Measurements from ENCODE around the gene TMUB2.

Gene TMUB2

DNA sequence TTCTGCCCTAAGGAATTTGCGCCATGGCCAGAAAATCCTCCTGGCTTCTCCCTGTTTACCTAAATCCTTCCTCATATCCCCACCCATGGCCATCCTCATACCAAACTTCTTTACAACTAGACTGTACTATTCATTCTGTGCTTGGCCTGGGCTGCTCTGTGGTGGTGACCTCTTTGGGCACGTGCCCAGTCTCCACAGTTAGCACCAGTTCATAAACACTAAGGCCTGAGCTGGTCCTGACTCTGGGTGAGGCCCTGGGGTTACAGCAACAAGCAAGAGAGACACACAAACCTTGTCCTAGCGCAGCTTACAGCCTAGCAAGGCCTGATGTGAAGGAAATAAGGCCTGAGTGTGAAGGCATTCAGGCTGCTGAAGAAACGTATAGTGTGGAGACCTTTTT, 16.0 kb downstream of the TMUB2 start:
- Histone ChIP-seq H3K4me1 (ENCODE audit: control insufficient read depth in 1 of 2, insufficient read depth in 1 of 2, low read depth in 1 of 2, low read length in 1 of 2) (peaks cover 32 to 39% of the 10 kb centered on the region in 2 experiments), H3K27me3 (no peaks in the 10 kb centered on the region), H3K36me3 (peaks cover 20% of the 10 kb centered on the region), H3K4me3 (ENCODE audit: low read depth in 1 of 2, low read length in 1 of 2) (no peak overlapping the region), H3K27ac (no peak overlapping the region), H3K9me3 (no peaks in the 10 kb centered on the region)
- no peak for TF ChIP-seq CTCF (IDR thresholded peaks at IDR 0.05)

DNA sequence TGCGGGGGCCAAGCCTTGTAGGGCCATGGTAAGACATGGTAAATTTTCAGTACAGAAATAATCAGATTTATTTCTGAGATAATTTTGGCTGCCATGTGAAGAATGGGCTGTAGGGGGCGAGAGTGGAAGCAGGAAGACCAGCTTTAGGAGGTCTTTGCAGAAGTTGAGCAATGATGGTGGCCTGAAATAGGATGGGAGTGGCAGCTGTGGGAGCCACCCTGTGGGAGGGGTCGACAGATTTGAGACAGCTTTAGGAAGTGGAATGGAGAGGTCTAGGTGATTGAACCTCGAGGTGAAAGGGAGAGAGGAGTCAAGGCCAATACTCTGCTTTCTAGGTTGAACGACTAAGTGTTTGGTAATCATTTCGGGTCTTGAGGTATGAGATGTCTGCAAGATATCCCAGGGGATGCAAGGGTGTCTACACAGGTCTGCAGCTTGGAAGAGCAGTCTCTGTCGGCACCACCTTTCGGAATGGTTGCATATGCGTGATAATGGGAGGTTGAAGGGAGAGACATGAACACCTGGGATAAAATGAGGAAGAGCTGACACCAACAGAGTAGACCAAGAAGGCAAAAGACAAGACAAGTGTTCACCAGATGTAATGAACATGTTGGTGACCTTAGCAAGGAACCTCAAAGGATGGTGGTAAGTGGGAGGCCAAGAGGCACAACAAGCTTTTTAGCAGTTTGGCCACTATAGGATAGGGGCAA, 17.1 kb downstream of the TMUB2 start:
- Histone ChIP-seq H3K27ac (peak overlapping the region; percentile 21), H3K36me3 (peaks cover 32% of the 10 kb centered on the region), H3K4me3 (ENCODE audit: low read depth in 1 of 2, low read length in 1 of 2) (no peak overlapping the region), H3K9me3 (no peaks in the 10 kb centered on the region), H3K4me1 (ENCODE audit: control insufficient read depth in 1 of 2, insufficient read depth in 1 of 2, low read depth in 1 of 2, low read length in 1 of 2) (peaks cover 22 to 29% of the 10 kb centered on the region in 2 experiments), H3K27me3 (no peaks in the 10 kb centered on the region)
- TF ChIP-seq CTCF (IDR thresholded peaks at IDR 0.05): peak; percentile 63

- Histone ChIP-seq H3K4me3 (ENCODE audit: low read depth in 1 of 2, low read length in 1 of 2) (no peak overlapping the region), H3K4me1 (ENCODE audit: control insufficient read depth in 1 of 2, insufficient read depth in 1 of 2, low read depth in 1 of 2, low read length in 1 of 2) (peaks cover 27 to 33% of the 10 kb centered on the region in 2 experiments)
Observed at GRCh38 chr17:44204441-44204882, 17.7 kb downstream of the TMUB2 start.

GRCh38 chr17:44205962-44206824, 19.4 kb downstream of the TMUB2 start:
- TF ChIP-seq CTCF (IDR thresholded peaks at IDR 0.05): no peak
- H3K27me3 ChIP-seq: no peaks in the 10 kb centered on the region
- no peaks in the 10 kb centered on the region for H3K9me3 ChIP-seq
- H3K4me1 ChIP-seq (ENCODE audit: control insufficient read depth in 1 of 2, insufficient read depth in 1 of 2, low read depth in 1 of 2, low read length in 1 of 2): peaks cover 34 to 39% of the 10 kb centered on the region in 2 experiments
- H3K36me3 ChIP-seq: peaks cover 55% of the 10 kb centered on the region
- no peak overlapping the region for H3K4me3 ChIP-seq (ENCODE audit: low read depth in 1 of 2, low read length in 1 of 2)
- peak overlapping the region; percentile 29 for H3K27ac ChIP-seq

More at GRCh38 chr17:44204441-44204882, 17.7 kb downstream of the TMUB2 start:
- Histone ChIP-seq H3K27ac (peak overlapping the region; percentile 21), H3K27me3 (no peaks in the 10 kb centered on the region), H3K9me3 (no peaks in the 10 kb centered on the region), H3K36me3 (peaks cover 37% of the 10 kb centered on the region)
- no peak for TF ChIP-seq CTCF (IDR thresholded peaks at IDR 0.05)

GRCh38 chr17:44206825-44207155, 20.0 kb downstream of the TMUB2 start:
- no peak for TF ChIP-seq CTCF (IDR thresholded peaks at IDR 0.05)
- Histone ChIP-seq H3K4me1 (ENCODE audit: control insufficient read depth in 1 of 2, insufficient read depth in 1 of 2, low read depth in 1 of 2, low read length in 1 of 2) (peaks cover 32 to 36% of the 10 kb centered on the region in 2 experiments), H3K27ac (no peak overlapping the region), H3K4me3 (ENCODE audit: low read depth in 1 of 2, low read length in 1 of 2) (no peak overlapping the region), H3K9me3 (no peaks in the 10 kb centered on the region), H3K27me3 (no peaks in the 10 kb centered on the region), H3K36me3 (peaks cover 61% of the 10 kb centered on the region)
